Retinal pigment epithelial cell (primary cell): ENCODE measurements around the gene ANO4.

Experiments
- DNase-seq: peaks from one replicate; pipeline ENCODE4 v3.0.0-alpha.2; 2010; ENCODE audit warnings: low read depth
- H3K4me3 ChIP-seq: 2 replicates; pipeline ENCODE4 v1.5.1; 2011; ENCODE audit warnings: mild to moderate bottlenecking, low read length, control low read depth, moderate library complexity
- TF ChIP-seq, protein P1 (sequence below): conservative IDR thresholded peaks from 2 replicates; pipeline ENCODE4 v1.5.1; 2011; ENCODE audit warnings: low read depth, low read length, control low read depth, inconsistent platforms

Gene ANO4

DNA sequence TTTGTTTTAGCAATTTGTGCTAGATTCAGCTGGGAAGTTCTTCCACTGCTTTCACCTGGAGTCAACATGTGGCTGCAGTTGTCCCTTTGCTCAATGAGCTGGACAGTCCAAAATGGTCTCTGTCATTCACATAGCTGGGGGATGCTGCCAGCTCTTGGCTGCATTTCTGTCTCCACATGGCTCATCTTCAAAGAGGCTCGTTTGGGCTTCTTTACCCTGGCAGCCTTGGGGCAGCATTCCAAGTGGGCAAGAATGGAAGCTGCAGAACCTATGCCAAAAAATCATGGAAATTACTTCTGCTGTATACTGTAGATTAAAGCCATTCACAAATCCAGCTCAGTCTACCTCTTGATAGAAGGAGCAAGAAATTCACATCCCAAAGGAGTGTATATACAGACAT, 216.3 kb downstream of the ANO4 start:
- DNase-seq = no peak
- TF ChIP-seq, protein P1, sequence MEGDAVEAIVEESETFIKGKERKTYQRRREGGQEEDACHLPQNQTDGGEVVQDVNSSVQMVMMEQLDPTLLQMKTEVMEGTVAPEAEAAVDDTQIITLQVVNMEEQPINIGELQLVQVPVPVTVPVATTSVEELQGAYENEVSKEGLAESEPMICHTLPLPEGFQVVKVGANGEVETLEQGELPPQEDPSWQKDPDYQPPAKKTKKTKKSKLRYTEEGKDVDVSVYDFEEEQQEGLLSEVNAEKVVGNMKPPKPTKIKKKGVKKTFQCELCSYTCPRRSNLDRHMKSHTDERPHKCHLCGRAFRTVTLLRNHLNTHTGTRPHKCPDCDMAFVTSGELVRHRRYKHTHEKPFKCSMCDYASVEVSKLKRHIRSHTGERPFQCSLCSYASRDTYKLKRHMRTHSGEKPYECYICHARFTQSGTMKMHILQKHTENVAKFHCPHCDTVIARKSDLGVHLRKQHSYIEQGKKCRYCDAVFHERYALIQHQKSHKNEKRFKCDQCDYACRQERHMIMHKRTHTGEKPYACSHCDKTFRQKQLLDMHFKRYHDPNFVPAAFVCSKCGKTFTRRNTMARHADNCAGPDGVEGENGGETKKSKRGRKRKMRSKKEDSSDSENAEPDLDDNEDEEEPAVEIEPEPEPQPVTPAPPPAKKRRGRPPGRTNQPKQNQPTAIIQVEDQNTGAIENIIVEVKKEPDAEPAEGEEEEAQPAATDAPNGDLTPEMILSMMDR = no peak
- H3K4me3 ChIP-seq = no peak overlapping the region

DNA sequence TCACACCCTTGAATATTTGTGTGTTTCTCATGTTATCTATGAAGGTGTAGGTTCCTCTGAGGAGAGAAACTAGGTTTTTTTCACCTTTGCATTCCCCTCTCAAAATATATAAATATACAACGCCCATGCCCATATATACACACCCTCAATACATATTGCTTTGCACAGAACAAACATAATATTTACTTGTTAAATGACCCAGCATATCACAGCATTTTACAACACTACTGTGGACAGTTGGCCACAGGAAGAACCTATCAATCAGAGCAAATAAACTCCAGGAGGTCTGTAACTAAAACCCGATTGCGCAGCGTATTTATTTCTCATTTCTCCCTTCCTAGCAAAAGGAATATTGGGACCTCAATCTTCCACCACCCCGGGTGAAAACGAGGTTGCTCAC, 219.4 kb downstream of the ANO4 start:
- DNase-seq = no peak
- TF ChIP-seq, protein P1 = no peak
- no peak overlapping the region for H3K4me3 ChIP-seq

DNA sequence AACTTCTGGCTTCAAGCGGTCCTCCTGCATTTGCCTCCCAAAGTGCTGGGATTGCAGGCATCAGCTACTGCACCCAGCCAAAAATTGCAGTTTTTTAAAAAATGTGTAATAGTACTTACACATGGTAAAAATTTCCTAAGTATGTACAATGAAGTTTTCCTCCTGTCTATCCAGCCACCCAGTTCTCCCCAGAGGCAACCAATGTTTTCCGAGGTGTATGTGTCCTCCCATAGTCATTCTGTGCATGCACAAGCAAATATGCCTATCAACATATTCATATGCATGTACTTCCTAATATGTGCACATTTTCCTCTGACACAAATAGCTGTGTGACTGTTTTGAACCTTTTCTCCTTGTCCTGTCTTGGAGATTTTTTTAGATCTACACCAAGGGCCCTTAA, 220.5 kb downstream of the ANO4 start:
- DNase-seq = no peak
- TF ChIP-seq, protein P1 = no peak
- no peak overlapping the region for H3K4me3 ChIP-seq

DNA sequence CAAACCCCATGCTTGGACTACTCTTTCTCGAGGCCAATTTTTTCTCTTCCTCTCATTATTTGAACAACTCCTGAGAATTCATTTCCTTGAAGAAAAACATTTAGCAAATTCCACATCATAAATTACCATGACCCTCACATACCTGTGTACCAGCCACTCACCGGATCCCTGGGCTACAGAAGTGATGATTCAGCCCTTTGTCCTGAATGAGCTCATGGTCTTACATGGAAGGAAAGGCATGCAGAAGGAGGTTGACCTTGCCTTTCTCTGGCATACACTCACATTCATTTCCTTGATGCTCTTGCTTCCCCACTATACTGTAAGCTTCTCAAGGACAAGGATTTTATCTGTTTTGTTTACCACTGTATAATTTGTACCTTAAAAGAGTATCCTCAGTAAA, 224.0 kb downstream of the ANO4 start:
- TF ChIP-seq, protein P1 = no peak
- peak; percentile 94 for DNase-seq
- no peak overlapping the region for H3K4me3 ChIP-seq

DNA sequence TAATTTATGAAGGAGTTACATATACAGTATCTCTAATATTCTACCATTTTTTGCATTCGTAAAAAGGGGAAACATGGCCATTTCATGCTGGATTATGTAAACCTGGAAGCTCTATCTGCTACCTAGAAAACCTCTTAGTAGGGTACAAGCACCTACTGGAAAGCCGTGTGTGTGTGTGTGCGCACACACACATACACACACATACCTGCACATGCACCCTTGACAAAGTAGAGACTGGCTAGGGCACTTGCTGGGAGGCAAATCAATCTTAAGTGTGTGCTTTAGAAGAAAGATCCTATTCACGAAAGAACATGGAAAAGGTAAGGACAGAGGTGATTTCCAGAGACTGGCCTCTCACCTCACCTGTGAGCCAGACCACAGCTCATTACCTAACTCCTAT, 224.6 kb downstream of the ANO4 start:
- no peak for DNase-seq
- H3K4me3 ChIP-seq = no peak overlapping the region
- TF ChIP-seq, protein P1 = no peak

DNA sequence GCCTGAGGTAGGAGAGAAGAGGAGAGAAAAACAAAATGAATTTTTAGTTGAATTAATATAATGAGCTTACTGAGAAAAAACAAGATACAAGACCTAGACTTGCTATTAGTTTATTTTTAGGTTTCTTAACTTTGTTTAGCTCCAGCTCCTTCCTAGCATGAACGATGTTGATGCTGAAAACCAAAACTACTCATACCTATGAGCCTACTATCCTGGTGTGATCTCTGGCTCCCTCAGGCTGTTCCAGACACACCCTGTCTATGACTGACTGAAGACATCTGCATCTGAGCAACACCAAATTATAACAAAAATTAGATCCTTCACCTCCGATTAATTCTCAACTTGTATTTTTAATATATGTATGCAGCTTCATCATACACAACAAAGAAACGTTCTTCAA, 225.1 kb downstream of the ANO4 start:
- no peak for DNase-seq
- TF ChIP-seq, protein P1 = no peak
- H3K4me3 ChIP-seq = no peak overlapping the region

DNA sequence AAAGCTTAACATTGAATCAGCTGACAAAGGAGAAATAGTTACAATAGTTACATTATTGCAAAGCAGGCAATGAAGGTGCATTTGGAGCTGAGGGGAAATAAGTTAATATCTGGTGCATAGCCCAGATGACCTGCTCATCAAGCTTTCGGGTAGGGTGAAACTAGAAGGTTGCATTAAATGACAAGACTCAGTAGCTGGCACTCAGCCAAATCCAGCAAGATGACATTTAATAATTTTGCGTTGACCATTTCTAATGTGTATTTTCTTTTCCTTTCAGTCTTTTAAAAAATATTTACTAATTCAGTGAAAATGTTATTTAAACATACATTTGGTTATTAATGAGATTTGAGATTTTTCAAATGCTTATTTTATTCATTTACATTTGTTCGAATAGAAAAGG, 226.9 kb downstream of the ANO4 start:
- no peak overlapping the region for H3K4me3 ChIP-seq
- TF ChIP-seq, protein P1 = no peak
- DNase-seq = no peak
